ENCODE results near the gene TUFT1.

GRCh38 chr1:151512801-151513625, 27.1 kb upstream of the TUFT1 start:
- TF ChIP-seq CTCF (IDR thresholded peaks at IDR 0.05; ENCODE audit: poor library complexity) = no peak
- no peak for TF ChIP-seq EZH2 (IDR thresholded peaks at IDR 0.05; ENCODE audit: borderline replicate concordance)
